ENCODE data around the gene KCNIP4.
"Not testable (repeated sequence)": the region's sequence is repeated elsewhere in the genome, so short reads cannot be mapped to it uniquely, and the experiment has no call there.

KCNIP4 gene

GRCh38 chr4:21948347-21949072 is at the start of gene KCNIP4:
Gene KCNIP4, minus strand, starts transcription at chr4:21948772.
- peaks cover 3 to 5% of the 10 kb centered on the region in 2 donors for H3K4me1 Mint-ChIP-seq
- peaks cover 26 to 42% of the 10 kb centered on the region in 2 donors for H3K27me3 Mint-ChIP-seq
- H3K36me3 Mint-ChIP-seq, result peaks cover 0 to 2% of the 10 kb centered on the region in 2 donors
- DNase-seq (no peak), ATAC-seq (replicated peaks) (no peak)
- H3K27ac Mint-ChIP-seq, result no peak within 1 kb of the TSS
- peaks cover 4 to 8% of the 10 kb centered on the region in 2 donors for H3K9me3 Mint-ChIP-seq
- no peak within 1 kb of the TSS for H3K4me3 Mint-ChIP-seq

GRCh38 chr4:21996618-21997017 is 48.0 kb upstream of the KCNIP4 start:
- not testable (repeated sequence) for H3K9me3 Mint-ChIP-seq; H3K4me1 Mint-ChIP-seq; H3K27ac Mint-ChIP-seq; H3K4me3 Mint-ChIP-seq; ATAC-seq (replicated peaks); DNase-seq; H3K27me3 Mint-ChIP-seq; H3K36me3 Mint-ChIP-seq

- Mint-ChIP-seq H3K27ac (no peak overlapping the region), H3K36me3 (no peaks in the 10 kb centered on the region), H3K4me1 (no peaks in the 10 kb centered on the region), H3K4me3 (no peak overlapping the region), H3K27me3 (no peaks in the 10 kb centered on the region), H3K9me3 (peaks cover 8 to 10% of the 10 kb centered on the region in 2 donors)
- no peak for DNase-seq
- ATAC-seq (replicated peaks), result no peak
Observed at GRCh38 chr4:21992330-21992729, 43.8 kb upstream of the KCNIP4 start.

GRCh38 chr4:21991562-21991961 is 43.0 kb upstream of the KCNIP4 start:
- Mint-ChIP-seq H3K9me3 (peaks cover 6 to 10% of the 10 kb centered on the region in 2 donors), H3K36me3 (no peaks in the 10 kb centered on the region), H3K27ac (no peak overlapping the region), H3K4me1 (no peaks in the 10 kb centered on the region), H3K27me3 (no peaks in the 10 kb centered on the region), H3K4me3 (no peak overlapping the region)
- no peak for ATAC-seq (replicated peaks)
- no peak for DNase-seq

GRCh38 chr4:21991050-21991449 is 42.5 kb upstream of the KCNIP4 start:
- peaks cover 6 to 10% of the 10 kb centered on the region in 2 donors for H3K9me3 Mint-ChIP-seq
- H3K36me3 Mint-ChIP-seq, result no peaks in the 10 kb centered on the region
- ATAC-seq (replicated peaks) (no peak), DNase-seq (no peak)
- no peaks in the 10 kb centered on the region for H3K4me1 Mint-ChIP-seq
- H3K27me3 Mint-ChIP-seq, result no peaks in the 10 kb centered on the region
- no peak overlapping the region for H3K4me3 Mint-ChIP-seq
- H3K27ac Mint-ChIP-seq, result no peak overlapping the region

- peaks cover 6 to 7% of the 10 kb centered on the region in 2 donors for H3K9me3 Mint-ChIP-seq
- H3K36me3 Mint-ChIP-seq, result no peaks in the 10 kb centered on the region
- no peaks in the 10 kb centered on the region for H3K27me3 Mint-ChIP-seq
- H3K4me1 Mint-ChIP-seq, result no peaks in the 10 kb centered on the region
- ATAC-seq (replicated peaks), result no peak
- no peak overlapping the region for H3K27ac Mint-ChIP-seq
- DNase-seq, result no peak
- H3K4me3 Mint-ChIP-seq, result no peak overlapping the region
Observed at GRCh38 chr4:21989351-21989750, 40.8 kb upstream of the KCNIP4 start.

GRCh38 chr4:21986307-21986706 is 37.7 kb upstream of the KCNIP4 start:
- peaks cover 5 to 8% of the 10 kb centered on the region in 2 donors for H3K9me3 Mint-ChIP-seq
- H3K4me3 Mint-ChIP-seq, result no peak overlapping the region
- ATAC-seq (replicated peaks), result no peak
- no peaks in the 10 kb centered on the region for H3K4me1 Mint-ChIP-seq
- no peak for DNase-seq
- H3K36me3 Mint-ChIP-seq, result no peaks in the 10 kb centered on the region
- no peaks in the 10 kb centered on the region for H3K27me3 Mint-ChIP-seq
- H3K27ac Mint-ChIP-seq, result no peak overlapping the region

GRCh38 chr4:21982087-21982486 is 33.5 kb upstream of the KCNIP4 start:
- Mint-ChIP-seq H3K4me3 (no peak overlapping the region), H3K9me3 (peaks cover 3 to 4% of the 10 kb centered on the region in 2 donors), H3K4me1 (no peaks in the 10 kb centered on the region), H3K27me3 (no peaks in the 10 kb centered on the region), H3K36me3 (no peaks in the 10 kb centered on the region), H3K27ac (no peak overlapping the region)
- DNase-seq, result no peak
- ATAC-seq (replicated peaks), result no peak

GRCh38 chr4:21979196-21979595 is 30.6 kb upstream of the KCNIP4 start:
- H3K4me3 Mint-ChIP-seq, result no peak overlapping the region
- no peak for ATAC-seq (replicated peaks)
- H3K9me3 Mint-ChIP-seq, result peaks cover 10 to 12% of the 10 kb centered on the region in 2 donors
- H3K36me3 Mint-ChIP-seq, result no peaks in the 10 kb centered on the region
- no peaks in the 10 kb centered on the region for H3K4me1 Mint-ChIP-seq
- DNase-seq, result no peak
- no peak overlapping the region for H3K27ac Mint-ChIP-seq
- H3K27me3 Mint-ChIP-seq, result no peaks in the 10 kb centered on the region

GRCh38 chr4:21976166-21976565 is 27.6 kb upstream of the KCNIP4 start:
- DNase-seq, result no peak
- no peak overlapping the region for H3K4me3 Mint-ChIP-seq
- H3K9me3 Mint-ChIP-seq, result peaks cover 7 to 10% of the 10 kb centered on the region in 2 donors
- no peak overlapping the region for H3K27ac Mint-ChIP-seq
- no peak for ATAC-seq (replicated peaks)
- no peaks in the 10 kb centered on the region for H3K27me3 Mint-ChIP-seq
- H3K36me3 Mint-ChIP-seq, result no peaks in the 10 kb centered on the region
- H3K4me1 Mint-ChIP-seq, result no peaks in the 10 kb centered on the region

GRCh38 chr4:21973850-21974249 is 25.3 kb upstream of the KCNIP4 start:
- Mint-ChIP-seq H3K27ac (no peak overlapping the region), H3K27me3 (no peaks in the 10 kb centered on the region), H3K36me3 (no peaks in the 10 kb centered on the region), H3K9me3 (peaks cover 13 to 14% of the 10 kb centered on the region in 2 donors), H3K4me3 (no peak overlapping the region), H3K4me1 (no peaks in the 10 kb centered on the region)
- ATAC-seq (replicated peaks) (no peak), DNase-seq (no peak)

- H3K36me3 Mint-ChIP-seq, result no peaks in the 10 kb centered on the region
- no peak for DNase-seq
- peaks cover 3% of the 10 kb centered on the region in 2 donors for H3K9me3 Mint-ChIP-seq
- no peaks in the 10 kb centered on the region for H3K4me1 Mint-ChIP-seq
- no peaks in the 10 kb centered on the region for H3K27me3 Mint-ChIP-seq
- no peak overlapping the region for H3K4me3 Mint-ChIP-seq
- no peak overlapping the region for H3K27ac Mint-ChIP-seq
- ATAC-seq (replicated peaks), result no peak
Observed at GRCh38 chr4:21964762-21965319, 16.3 kb upstream of the KCNIP4 start.

GRCh38 chr4:21962691-21963090 is 14.1 kb upstream of the KCNIP4 start:
- ATAC-seq (replicated peaks), result no peak

GRCh38 chr4:21960793-21961192 is 12.2 kb upstream of the KCNIP4 start:
- no peak for DNase-seq
- H3K36me3 Mint-ChIP-seq, result no peaks in the 10 kb centered on the region
- no peaks in the 10 kb centered on the region for H3K27me3 Mint-ChIP-seq
- H3K4me1 Mint-ChIP-seq, result no peaks in the 10 kb centered on the region
- no peak overlapping the region for H3K4me3 Mint-ChIP-seq
- no peak for ATAC-seq (replicated peaks)
- H3K27ac Mint-ChIP-seq, result no peak overlapping the region
- peaks cover 9 to 13% of the 10 kb centered on the region in 2 donors for H3K9me3 Mint-ChIP-seq

More at GRCh38 chr4:21962691-21963090, 14.1 kb upstream of the KCNIP4 start:
- H3K27ac Mint-ChIP-seq, result no peak overlapping the region
- no peaks in the 10 kb centered on the region for H3K4me1 Mint-ChIP-seq
- no peaks in the 10 kb centered on the region for H3K36me3 Mint-ChIP-seq
- no peak for DNase-seq
- H3K9me3 Mint-ChIP-seq, result peaks cover 8 to 13% of the 10 kb centered on the region in 2 donors
- H3K4me3 Mint-ChIP-seq, result no peak overlapping the region
- H3K27me3 Mint-ChIP-seq, result no peaks in the 10 kb centered on the region

GRCh38 chr4:21954916-21955315 is 6.3 kb upstream of the KCNIP4 start:
- peaks cover 10 to 13% of the 10 kb centered on the region in 2 donors for H3K9me3 Mint-ChIP-seq
- no peaks in the 10 kb centered on the region for H3K36me3 Mint-ChIP-seq
- H3K27me3 Mint-ChIP-seq, result peaks cover 2 to 6% of the 10 kb centered on the region in 2 donors
- DNase-seq (no peak), ATAC-seq (replicated peaks) (no peak)
- H3K27ac Mint-ChIP-seq, result no peak overlapping the region
- H3K4me1 Mint-ChIP-seq, result no peaks in the 10 kb centered on the region
- H3K4me3 Mint-ChIP-seq, result no peak overlapping the region
